Measurements from ENCODE around the gene INO80B. TPM values are rescaled to one million over a fixed set of nuclear protein-coding genes. Genes with fewer than 3 reads are reported as not detected.

Gene INO80B
- total and polyA plus RNA-seq, 9 of the 15 experiments (the other 6 are each of a cell fraction or from before 2014, with no cell fraction given), result 0.41 to 22.6 (median 9.0) TPM

- TF ChIP-seq, protein P1, sequence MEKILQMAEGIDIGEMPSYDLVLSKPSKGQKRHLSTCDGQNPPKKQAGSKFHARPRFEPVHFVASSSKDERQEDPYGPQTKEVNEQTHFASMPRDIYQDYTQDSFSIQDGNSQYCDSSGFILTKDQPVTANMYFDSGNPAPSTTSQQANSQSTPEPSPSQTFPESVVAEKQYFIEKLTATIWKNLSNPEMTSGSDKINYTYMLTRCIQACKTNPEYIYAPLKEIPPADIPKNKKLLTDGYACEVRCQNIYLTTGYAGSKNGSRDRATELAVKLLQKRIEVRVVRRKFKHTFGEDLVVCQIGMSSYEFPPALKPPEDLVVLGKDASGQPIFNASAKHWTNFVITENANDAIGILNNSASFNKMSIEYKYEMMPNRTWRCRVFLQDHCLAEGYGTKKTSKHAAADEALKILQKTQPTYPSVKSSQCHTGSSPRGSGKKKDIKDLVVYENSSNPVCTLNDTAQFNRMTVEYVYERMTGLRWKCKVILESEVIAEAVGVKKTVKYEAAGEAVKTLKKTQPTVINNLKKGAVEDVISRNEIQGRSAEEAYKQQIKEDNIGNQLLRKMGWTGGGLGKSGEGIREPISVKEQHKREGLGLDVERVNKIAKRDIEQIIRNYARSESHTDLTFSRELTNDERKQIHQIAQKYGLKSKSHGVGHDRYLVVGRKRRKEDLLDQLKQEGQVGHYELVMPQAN (IDR thresholded peaks at IDR 0.05; ENCODE audit: borderline replicate concordance), result peak; percentile 88
- TF ChIP-seq ATF7 (IDR thresholded peaks at IDR 0.05) (peak; percentile 55), TEAD1 (CRISPR knock-in tag; IDR thresholded peaks at IDR 0.05) (peak; percentile 8 to 53; a peak in 2 of 4 replicates), ZNF431 (CRISPR knock-in tag; IDR thresholded peaks at IDR 0.05) (no peak), TBP (optimal IDR thresholded peaks at IDR 0.05; ENCODE audit: low read depth, low read length) (peak; percentile 73), SP1 (CRISPR knock-in tag; IDR thresholded peaks at IDR 0.05) (peak; percentile 68), NFE2 (IDR thresholded peaks at IDR 0.05; ENCODE audit: low read depth) (no peak), ZNF583 (CRISPR knock-in tag; IDR thresholded peaks at IDR 0.05) (0 out of 2 replicates have a peak, but pooled peaks have one; percentile 61), RBM22 (IDR thresholded peaks at IDR 0.05; ENCODE audit: low read depth, low read length, poor library complexity, severe bottlenecking) (peak; percentile 76), RBM17 (IDR thresholded peaks at IDR 0.05; ENCODE audit: borderline replicate concordance, low read depth, low read length) (no peak), ZBTB1 (CRISPR knock-in tag; IDR thresholded peaks at IDR 0.05; ENCODE audit: borderline replicate concordance, low read depth) (0 out of 2 replicates have a peak, but pooled peaks have one; percentile 19), EP300 (IDR thresholded peaks at IDR 0.05; ENCODE audit: low read length) (peak; percentile 33; the same call in 1 of the 2 replicates), HDAC2 (IDR thresholded peaks at IDR 0.05) (peak; percentile 87), ZFP36 (IDR thresholded peaks at IDR 0.05; ENCODE audit: low read depth, low read length, partially characterized antibody) (no peak), FOSL1 (tag; conservative IDR thresholded peaks at IDR 0.05) (peak; percentile 32; the same call in 1 of the 2 replicates), CBX3 (IDR thresholded peaks at IDR 0.05; ENCODE audit: borderline replicate concordance in 1 of 2, low read length in 2 of 2) (peak in 1 of 2 experiments; percentile 84; a peak in 1 of 3 replicates), PRPF4 (IDR thresholded peaks at IDR 0.05; ENCODE audit: insufficient read depth, low read depth, low read length, poor library complexity, severe bottlenecking) (no peak), ETS2 (tag; IDR thresholded peaks at IDR 0.05; ENCODE audit: borderline replicate concordance, poor library complexity, severe bottlenecking) (no peak), DNMT1 (IDR thresholded peaks at IDR 0.05) (peak; percentile 97), RNF2 (IDR thresholded peaks at IDR 0.05) (peak; percentile 46)
- TF ChIP-seq, protein P2, sequence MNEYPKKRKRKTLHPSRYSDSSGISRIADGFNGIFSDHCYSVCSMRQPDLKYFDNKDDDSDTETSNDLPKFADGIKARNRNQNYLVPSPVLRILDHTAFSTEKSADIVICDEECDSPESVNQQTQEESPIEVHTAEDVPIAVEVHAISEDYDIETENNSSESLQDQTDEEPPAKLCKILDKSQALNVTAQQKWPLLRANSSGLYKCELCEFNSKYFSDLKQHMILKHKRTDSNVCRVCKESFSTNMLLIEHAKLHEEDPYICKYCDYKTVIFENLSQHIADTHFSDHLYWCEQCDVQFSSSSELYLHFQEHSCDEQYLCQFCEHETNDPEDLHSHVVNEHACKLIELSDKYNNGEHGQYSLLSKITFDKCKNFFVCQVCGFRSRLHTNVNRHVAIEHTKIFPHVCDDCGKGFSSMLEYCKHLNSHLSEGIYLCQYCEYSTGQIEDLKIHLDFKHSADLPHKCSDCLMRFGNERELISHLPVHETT (CRISPR knock-in tag; conservative IDR thresholded peaks at IDR 0.05 in 1 of 2, IDR thresholded peaks at IDR 0.05 in 1 of 2), result peak in 1 of 2 experiments; percentile 64; a peak in 1 of 4 replicates
- TF ChIP-seq, protein P3, sequence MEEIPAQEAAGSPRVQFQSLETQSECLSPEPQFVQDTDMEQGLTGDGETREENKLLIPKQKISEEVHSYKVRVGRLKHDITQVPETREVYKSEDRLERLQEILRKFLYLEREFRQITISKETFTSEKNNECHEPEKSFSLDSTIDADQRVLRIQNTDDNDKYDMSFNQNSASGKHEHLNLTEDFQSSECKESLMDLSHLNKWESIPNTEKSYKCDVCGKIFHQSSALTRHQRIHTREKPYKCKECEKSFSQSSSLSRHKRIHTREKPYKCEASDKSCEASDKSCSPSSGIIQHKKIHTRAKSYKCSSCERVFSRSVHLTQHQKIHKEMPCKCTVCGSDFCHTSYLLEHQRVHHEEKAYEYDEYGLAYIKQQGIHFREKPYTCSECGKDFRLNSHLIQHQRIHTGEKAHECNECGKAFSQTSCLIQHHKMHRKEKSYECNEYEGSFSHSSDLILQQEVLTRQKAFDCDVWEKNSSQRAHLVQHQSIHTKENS (CRISPR knock-in tag; IDR thresholded peaks at IDR 0.05), result peak; percentile 55; the same call in 1 of the 2 replicates
Observed at GRCh38 chr2:74472086-74472944, 17.4 kb downstream of the INO80B start, which contains the start of gene MRPL53 (continued).

All from K562 (cell line).